Esophagus mucosa (tissue), 1 donor: ENCODE data around the gene DTNB. TPM values are rescaled to one million over a fixed set of nuclear protein-coding genes. Genes with fewer than 3 reads are reported as not detected.
A peak's percentile ranks its signal among the peaks of the same experiment; 100 is the strongest.
"Not testable (repeated sequence)": the region's sequence is repeated elsewhere in the genome, so short reads cannot be mapped to it uniquely, and the experiment has no call there.

Experiments used
- ATAC-seq: fragments of 200-7000 bp; cut with Tn5 transposase; one replicate; pipeline ENCODE4 v1.9.1; 2020
- total RNA-seq: library from RNA; stranded (reverse); gene quantifications from one replicate; pipeline ENCODE4 v1.2.4, GENCODE V29; 2023
- donor health status: DM: yes; HTN: yes; CAD: no.

Gene DTNB
- total RNA-seq, 1 donor from 2014 or later: 14.6 TPM

GRCh38 chr2:25447018-25447417 is 226.4 kb downstream of the DTNB start:
- no peak for ATAC-seq

GRCh38 chr2:25446122-25446521 is 227.3 kb downstream of the DTNB start:
- no peak for ATAC-seq

GRCh38 chr2:25445464-25445863 is 227.9 kb downstream of the DTNB start:
- ATAC-seq: no peak

GRCh38 chr2:25444608-25445270 is 228.6 kb downstream of the DTNB start:
- no peak for ATAC-seq

- no peak for ATAC-seq
These were observed 229.6 kb downstream of the DTNB start for GRCh38 chr2:25443766-25444165.

- ATAC-seq: no peak
These were observed 232.0 kb downstream of the DTNB start for GRCh38 chr2:25441353-25441752.

GRCh38 chr2:25438793-25439192 is 234.6 kb downstream of the DTNB start:
- no peak for ATAC-seq

GRCh38 chr2:25437881-25438662 is 235.3 kb downstream of the DTNB start:
- ATAC-seq: no peak

GRCh38 chr2:25435421-25435820 is 238.0 kb downstream of the DTNB start:
- ATAC-seq: no peak

GRCh38 chr2:25431604-25432003 is 241.8 kb downstream of the DTNB start:
- no peak for ATAC-seq

- no peak for ATAC-seq
These were observed 242.8 kb downstream of the DTNB start for GRCh38 chr2:25430556-25430955.

GRCh38 chr2:25426326-25426725 is 247.1 kb downstream of the DTNB start:
- ATAC-seq: no peak

GRCh38 chr2:25424426-25425028 is 248.8 kb downstream of the DTNB start:
- no peak for ATAC-seq

GRCh38 chr2:25421820-25422411 is 251.5 kb downstream of the DTNB start:
- no peak for ATAC-seq

- no peak for ATAC-seq
These were observed 252.1 kb downstream of the DTNB start for GRCh38 chr2:25421289-25421688.

GRCh38 chr2:25420820-25421237 is 252.5 kb downstream of the DTNB start:
- ATAC-seq: peak; percentile 43

- ATAC-seq: peak; percentile 60
These were observed 253.6 kb downstream of the DTNB start for GRCh38 chr2:25419678-25420242.

- no peak for ATAC-seq
These were observed 254.3 kb downstream of the DTNB start for GRCh38 chr2:25418944-25419677.

GRCh38 chr2:25417715-25418369 is 255.5 kb downstream of the DTNB start:
- ATAC-seq: peak; percentile 31

- ATAC-seq: no peak
These were observed 256.7 kb downstream of the DTNB start for GRCh38 chr2:25416674-25417073.

GRCh38 chr2:25414781-25415180 is 258.6 kb downstream of the DTNB start:
- no peak for ATAC-seq

GRCh38 chr2:25413409-25413808 is 260.0 kb downstream of the DTNB start:
- not testable (repeated sequence) for ATAC-seq
